ENCODE measurements around the gene MID2.

DNA sequence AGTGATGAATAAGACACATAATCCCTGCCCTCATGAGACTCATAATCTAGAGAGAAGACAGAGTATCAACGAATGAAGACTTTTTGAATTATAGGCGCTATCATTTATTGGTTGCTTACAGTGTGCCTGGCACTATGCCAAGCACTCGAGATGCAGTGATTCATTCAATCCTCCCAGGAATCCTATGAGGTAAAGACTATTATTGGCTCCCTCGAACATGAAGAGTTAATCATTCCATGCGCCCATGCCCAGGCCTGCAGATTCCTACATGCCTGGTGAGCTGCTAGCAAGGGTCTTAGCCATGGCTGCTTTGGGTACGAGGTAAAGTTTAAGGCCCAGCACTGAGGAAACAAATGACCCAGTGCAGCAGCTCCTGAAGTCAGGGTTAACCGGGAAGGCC, 109.5 kb downstream of the MID2 start:
- TF ChIP-seq EZH2 (IDR thresholded peaks at IDR 0.05) (no peak), POLR2AphosphoS5 (IDR thresholded peaks at IDR 0.05; ENCODE audit: borderline replicate concordance, low read depth, low read length) (no peak)
